Osteocyte (in vitro differentiated cells): ENCODE results near the gene TBCD. TPM values are rescaled to one million over a fixed set of nuclear protein-coding genes. Genes with fewer than 3 reads are reported as not detected.

Source experiments
- DNase-seq: peaks from one replicate; pipeline ENCODE4 v3.0.0; 2021; ENCODE audit warnings: mixed read lengths; ENCODE audit not compliant: unreplicated experiment; ENCODE audit errors: extremely low spot score
- H3K27ac Mint-ChIP-seq: one replicate; pipeline ENCODE4 v1.8.0; 2021; ENCODE audit warnings: mild to moderate bottlenecking, mixed read lengths; ENCODE audit not compliant: unreplicated experiment
- H3K27me3 Mint-ChIP-seq: one replicate; pipeline ENCODE4 v1.8.0; 2021; ENCODE audit warnings: mixed read lengths; ENCODE audit not compliant: unreplicated experiment
- H3K36me3 Mint-ChIP-seq: one replicate; pipeline ENCODE4 v1.8.0; 2021; ENCODE audit warnings: mixed read lengths; ENCODE audit not compliant: unreplicated experiment
- H3K4me1 Mint-ChIP-seq: one replicate; pipeline ENCODE4 v1.8.0; 2021; ENCODE audit warnings: mixed read lengths; ENCODE audit not compliant: unreplicated experiment
- H3K4me3 Mint-ChIP-seq: one replicate; pipeline ENCODE4 v1.8.0; 2021; ENCODE audit warnings: mild to moderate bottlenecking, moderate library complexity, mixed read lengths; ENCODE audit not compliant: unreplicated experiment
- H3K9me3 Mint-ChIP-seq: one replicate; pipeline ENCODE4 v1.8.0; 2021; ENCODE audit warnings: mixed read lengths; ENCODE audit not compliant: unreplicated experiment
- total RNA-seq: library from RNA; stranded (reverse); gene quantifications from 2 replicates; pipeline ENCODE4 v1.2.1, GENCODE V29; 2021
- TF ChIP-seq, protein P1 (sequence below): fragments of 200-600 bp; sonication (generic); IDR thresholded peaks from 2 replicates; pipeline ENCODE4 v1.5.0; 2021; ENCODE audit warnings: antibody characterized with exemption, mild to moderate bottlenecking, moderate library complexity

TBCD gene
- total RNA-seq, 1 donor from 2014 or later, result 74.0 TPM

GRCh38 chr17:82926081-82926480 is 174.2 kb downstream of the TBCD start:
- no peak for DNase-seq
- no peak overlapping the region for H3K27ac Mint-ChIP-seq
- no peaks in the 10 kb centered on the region for H3K9me3 Mint-ChIP-seq
- H3K36me3 Mint-ChIP-seq, result peaks cover 30% of the 10 kb centered on the region
- H3K4me3 Mint-ChIP-seq, result no peak overlapping the region
- H3K27me3 Mint-ChIP-seq, result no peaks in the 10 kb centered on the region
- TF ChIP-seq, protein P1, sequence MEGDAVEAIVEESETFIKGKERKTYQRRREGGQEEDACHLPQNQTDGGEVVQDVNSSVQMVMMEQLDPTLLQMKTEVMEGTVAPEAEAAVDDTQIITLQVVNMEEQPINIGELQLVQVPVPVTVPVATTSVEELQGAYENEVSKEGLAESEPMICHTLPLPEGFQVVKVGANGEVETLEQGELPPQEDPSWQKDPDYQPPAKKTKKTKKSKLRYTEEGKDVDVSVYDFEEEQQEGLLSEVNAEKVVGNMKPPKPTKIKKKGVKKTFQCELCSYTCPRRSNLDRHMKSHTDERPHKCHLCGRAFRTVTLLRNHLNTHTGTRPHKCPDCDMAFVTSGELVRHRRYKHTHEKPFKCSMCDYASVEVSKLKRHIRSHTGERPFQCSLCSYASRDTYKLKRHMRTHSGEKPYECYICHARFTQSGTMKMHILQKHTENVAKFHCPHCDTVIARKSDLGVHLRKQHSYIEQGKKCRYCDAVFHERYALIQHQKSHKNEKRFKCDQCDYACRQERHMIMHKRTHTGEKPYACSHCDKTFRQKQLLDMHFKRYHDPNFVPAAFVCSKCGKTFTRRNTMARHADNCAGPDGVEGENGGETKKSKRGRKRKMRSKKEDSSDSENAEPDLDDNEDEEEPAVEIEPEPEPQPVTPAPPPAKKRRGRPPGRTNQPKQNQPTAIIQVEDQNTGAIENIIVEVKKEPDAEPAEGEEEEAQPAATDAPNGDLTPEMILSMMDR, result no peak
- no peaks in the 10 kb centered on the region for H3K4me1 Mint-ChIP-seq

GRCh38 chr17:82926716-82927115 is 174.9 kb downstream of the TBCD start:
- Mint-ChIP-seq H3K27me3 (no peaks in the 10 kb centered on the region), H3K36me3 (peaks cover 36% of the 10 kb centered on the region), H3K27ac (no peak overlapping the region), H3K4me1 (peaks cover 3% of the 10 kb centered on the region), H3K4me3 (no peak overlapping the region), H3K9me3 (no peaks in the 10 kb centered on the region)
- TF ChIP-seq, protein P1, result no peak
- DNase-seq, result no peak

DNA sequence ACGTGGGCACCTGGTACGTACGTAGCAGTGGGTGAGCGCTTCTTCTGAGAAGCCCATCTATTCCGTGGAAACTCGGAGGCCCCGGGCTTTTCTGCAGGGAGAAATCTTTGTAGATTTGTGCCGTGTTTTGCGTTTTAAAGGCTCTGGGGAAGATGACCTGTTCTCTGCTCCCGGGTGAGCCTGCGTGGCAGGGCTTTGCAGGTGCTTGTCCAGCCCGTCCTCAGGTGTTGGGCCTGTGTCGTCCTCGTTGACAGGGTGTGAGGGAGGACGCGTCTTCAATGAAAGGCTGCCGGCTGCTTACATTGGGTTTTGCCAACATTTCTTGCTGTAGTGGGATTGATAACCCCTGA is 175.4 kb downstream of the TBCD start:
- no peak for DNase-seq
- TF ChIP-seq, protein P1, result no peak
- H3K27ac Mint-ChIP-seq, result no peak overlapping the region

DNA sequence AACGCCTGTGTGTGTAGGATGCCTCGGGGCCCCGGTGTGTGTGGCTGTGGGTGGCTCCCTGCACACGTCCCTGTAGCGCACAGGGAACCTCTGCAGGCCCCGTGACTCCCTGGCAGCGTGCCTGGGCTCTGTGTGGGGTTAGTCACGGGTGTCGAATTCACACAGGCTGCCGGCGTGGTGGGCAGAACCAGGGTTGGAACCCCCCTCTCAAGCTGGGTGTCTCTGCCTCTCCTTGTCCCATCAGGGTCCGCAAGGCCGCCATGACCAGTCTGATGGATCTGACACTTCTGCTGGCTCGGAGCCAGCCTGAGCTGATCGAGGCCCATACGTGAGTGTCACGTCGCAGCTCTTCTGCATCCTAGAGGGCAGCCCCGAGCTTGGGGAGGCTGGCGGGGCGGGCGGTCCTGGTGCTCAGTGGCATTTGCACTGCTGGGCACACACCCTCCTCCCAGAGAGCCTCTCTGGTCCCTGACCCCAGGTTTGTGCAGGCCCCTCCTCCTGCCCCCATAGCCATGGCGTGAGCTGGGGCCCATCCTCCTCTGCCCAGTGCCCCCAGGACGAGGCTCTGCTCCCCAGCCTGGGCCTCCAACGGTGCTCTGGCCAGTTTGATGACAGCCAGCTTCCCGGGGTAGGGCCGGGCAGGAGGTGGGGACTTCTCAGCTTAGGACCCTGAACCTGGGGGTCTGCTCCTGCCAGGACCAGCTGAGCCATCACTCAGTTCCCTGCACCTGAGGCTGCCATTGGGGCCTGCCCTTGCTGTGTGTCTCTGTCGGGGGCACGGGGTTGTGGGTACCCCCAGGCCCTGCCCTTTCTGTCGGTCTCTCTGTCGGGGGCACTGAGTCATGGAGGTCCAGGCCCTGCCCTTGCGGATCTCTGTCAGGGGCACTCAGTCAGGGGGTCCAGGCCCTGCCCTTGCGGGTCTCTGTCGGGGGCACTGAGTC is 176.1 kb downstream of the TBCD start:
- Mint-ChIP-seq H3K4me3 (no peak overlapping the region), H3K27ac (no peak overlapping the region), H3K36me3 (peaks cover 38% of the 10 kb centered on the region), H3K27me3 (no peaks in the 10 kb centered on the region), H3K4me1 (peaks cover 7% of the 10 kb centered on the region), H3K9me3 (no peaks in the 10 kb centered on the region)
- no peak for DNase-seq
- TF ChIP-seq, protein P1, result no peak

More for the DNA sequence above, 175.4 kb downstream of the TBCD start:
- no peaks in the 10 kb centered on the region for H3K9me3 Mint-ChIP-seq
- no peak overlapping the region for H3K4me3 Mint-ChIP-seq
- H3K4me1 Mint-ChIP-seq, result peaks cover 3% of the 10 kb centered on the region
- H3K27me3 Mint-ChIP-seq, result no peaks in the 10 kb centered on the region
- H3K36me3 Mint-ChIP-seq, result peaks cover 36% of the 10 kb centered on the region

- Mint-ChIP-seq H3K27ac (no peak overlapping the region), H3K27me3 (no peaks in the 10 kb centered on the region), H3K9me3 (no peaks in the 10 kb centered on the region), H3K4me3 (no peak overlapping the region), H3K36me3 (peaks cover 41% of the 10 kb centered on the region), H3K4me1 (peaks cover 7% of the 10 kb centered on the region)
- DNase-seq, result no peak
- TF ChIP-seq, protein P1, result no peak
These were observed 177.3 kb downstream of the TBCD start for GRCh38 chr17:82929011-82929622.
